ENCODE data around the gene FRMD4A.

The FRMD4A gene

DNA sequence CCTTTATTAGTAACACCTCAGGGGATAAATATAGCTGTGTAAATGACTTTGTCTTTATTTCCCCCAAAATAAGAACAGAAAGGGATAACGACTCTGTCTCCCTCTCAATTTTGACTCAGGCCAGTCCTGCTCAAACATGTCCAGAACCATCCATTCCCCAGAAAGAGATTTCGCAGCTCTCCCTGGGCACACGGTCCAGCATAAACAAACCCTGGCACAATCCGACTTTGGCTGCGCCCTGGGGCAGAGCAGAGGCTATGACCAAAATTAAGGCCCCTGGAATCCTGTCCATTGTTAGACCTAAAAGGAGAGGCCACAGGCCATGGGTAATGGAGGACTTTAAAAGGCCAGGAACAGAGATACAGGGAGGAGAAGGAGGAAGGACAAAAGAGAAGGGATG, 644.8 kb downstream of the FRMD4A start:
- H3K4me3 ChIP-seq (ENCODE audit: control insufficient read depth, low read depth, low read length): no peak overlapping the region
- TF ChIP-seq, protein P1, sequence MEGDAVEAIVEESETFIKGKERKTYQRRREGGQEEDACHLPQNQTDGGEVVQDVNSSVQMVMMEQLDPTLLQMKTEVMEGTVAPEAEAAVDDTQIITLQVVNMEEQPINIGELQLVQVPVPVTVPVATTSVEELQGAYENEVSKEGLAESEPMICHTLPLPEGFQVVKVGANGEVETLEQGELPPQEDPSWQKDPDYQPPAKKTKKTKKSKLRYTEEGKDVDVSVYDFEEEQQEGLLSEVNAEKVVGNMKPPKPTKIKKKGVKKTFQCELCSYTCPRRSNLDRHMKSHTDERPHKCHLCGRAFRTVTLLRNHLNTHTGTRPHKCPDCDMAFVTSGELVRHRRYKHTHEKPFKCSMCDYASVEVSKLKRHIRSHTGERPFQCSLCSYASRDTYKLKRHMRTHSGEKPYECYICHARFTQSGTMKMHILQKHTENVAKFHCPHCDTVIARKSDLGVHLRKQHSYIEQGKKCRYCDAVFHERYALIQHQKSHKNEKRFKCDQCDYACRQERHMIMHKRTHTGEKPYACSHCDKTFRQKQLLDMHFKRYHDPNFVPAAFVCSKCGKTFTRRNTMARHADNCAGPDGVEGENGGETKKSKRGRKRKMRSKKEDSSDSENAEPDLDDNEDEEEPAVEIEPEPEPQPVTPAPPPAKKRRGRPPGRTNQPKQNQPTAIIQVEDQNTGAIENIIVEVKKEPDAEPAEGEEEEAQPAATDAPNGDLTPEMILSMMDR (conservative IDR thresholded peaks at IDR 0.05; ENCODE audit: control insufficient read depth, insufficient read depth, low read depth, low read length): no peak
- no peak for DNase-seq (ENCODE audit: low read depth)

DNA sequence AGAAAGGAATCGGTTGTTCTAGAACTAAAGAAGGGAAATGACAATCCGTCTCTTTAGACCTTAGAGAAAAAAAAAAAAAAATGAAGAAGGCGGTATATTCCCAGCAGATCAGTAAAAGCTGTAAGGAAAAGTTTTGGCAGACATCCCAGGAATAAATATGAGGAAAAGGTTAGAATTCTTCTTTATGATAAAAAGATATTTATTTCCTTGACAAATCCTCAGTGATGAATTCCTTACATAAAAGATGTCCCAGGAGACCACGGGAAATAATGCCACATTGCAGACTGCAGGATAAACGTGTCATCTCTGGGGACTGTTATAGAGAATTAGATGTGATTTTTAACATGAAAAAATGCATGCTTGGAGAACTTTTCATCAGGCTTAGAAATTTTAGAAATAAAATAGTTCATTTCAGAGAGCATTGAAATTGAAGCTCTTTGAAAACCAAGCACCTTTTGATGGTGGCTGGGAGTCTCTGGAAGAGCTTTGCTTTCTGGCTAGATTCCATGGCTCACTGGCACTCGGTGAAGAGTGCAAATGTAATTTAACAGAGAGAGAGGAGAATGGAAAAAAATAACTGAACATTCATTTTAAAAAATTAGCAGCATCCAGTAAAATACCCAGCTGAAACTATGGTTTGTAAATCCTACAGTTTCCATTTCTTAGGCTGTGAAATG, 645.8 kb downstream of the FRMD4A start:
- DNase-seq (ENCODE audit: low read depth): peak; percentile 53
- TF ChIP-seq, protein P1 (conservative IDR thresholded peaks at IDR 0.05; ENCODE audit: control insufficient read depth, insufficient read depth, low read depth, low read length): no peak
- no peak overlapping the region for H3K4me3 ChIP-seq (ENCODE audit: control insufficient read depth, low read depth, low read length)

DNA sequence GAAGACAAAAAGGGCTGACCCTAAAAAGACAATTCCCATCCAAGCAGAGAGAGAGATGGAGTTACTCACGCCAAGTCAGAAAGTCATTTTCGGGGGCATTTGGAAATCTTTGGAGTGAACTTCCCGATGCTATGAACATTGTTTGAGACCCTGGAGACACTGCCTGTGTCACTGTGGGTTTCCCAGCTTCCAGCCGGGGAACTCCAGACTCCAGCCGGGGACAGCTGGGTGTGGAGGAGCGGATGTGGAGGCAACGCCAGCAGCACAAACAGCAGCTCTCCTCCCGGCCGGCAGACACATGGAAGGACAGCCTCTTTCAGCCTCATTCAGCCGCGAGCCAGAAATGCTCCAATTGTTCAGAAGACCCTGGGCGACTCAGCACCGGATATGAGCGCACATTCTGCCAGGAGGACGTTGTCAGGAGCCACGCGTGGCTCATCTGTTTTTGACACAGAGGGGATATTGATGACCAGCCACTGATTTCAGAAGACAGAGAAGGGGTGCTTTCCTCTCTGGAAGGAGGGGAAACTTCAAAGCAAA, 646.4 kb downstream of the FRMD4A start:
- peak; percentile 81 for DNase-seq (ENCODE audit: low read depth)
- TF ChIP-seq, protein P1 (conservative IDR thresholded peaks at IDR 0.05; ENCODE audit: control insufficient read depth, insufficient read depth, low read depth, low read length): no peak
- no peak overlapping the region for H3K4me3 ChIP-seq (ENCODE audit: control insufficient read depth, low read depth, low read length)

DNA sequence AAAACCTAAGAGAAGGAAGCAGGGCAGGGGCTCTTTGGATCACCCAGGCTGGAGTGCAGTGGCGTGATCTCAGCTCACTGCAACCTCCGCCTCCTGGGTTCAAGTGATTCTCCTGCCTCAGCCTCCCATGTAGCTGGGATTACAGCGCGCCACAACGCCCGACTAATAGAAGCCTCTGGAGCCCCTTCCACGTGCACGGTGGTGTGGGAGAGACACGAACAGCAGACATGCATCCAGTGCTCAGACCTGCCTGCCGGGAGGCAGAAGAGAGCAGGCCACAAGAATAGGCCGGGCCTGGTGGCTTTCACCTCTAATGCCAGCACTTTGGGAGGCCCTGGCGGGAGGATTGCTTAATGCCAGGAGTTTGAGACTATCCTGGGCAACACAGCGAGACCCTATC, 647.7 kb downstream of the FRMD4A start:
- no peak overlapping the region for H3K4me3 ChIP-seq (ENCODE audit: control insufficient read depth, low read depth, low read length)
- TF ChIP-seq, protein P1 (conservative IDR thresholded peaks at IDR 0.05; ENCODE audit: control insufficient read depth, insufficient read depth, low read depth, low read length): no peak
- DNase-seq (ENCODE audit: low read depth): no peak

DNA sequence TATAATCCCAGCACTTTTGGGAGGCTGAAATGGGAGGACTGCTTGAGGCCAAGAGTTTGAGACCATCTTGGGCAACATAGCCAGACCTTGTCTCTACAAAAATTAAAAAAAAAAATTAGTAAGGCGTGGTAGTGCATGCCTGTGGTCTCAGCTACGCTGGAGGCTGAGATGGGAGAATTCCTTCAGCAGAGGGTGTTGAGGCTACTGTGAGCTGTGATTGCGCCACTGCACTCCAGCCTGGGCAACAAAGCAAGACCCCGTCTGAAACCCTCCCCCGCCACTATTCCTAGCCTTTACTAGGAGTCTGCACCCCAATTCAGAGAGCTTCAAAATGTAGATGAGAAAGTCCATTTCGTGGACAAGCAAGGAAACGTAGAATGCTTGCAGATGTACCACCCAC, 648.8 kb downstream of the FRMD4A start:
- TF ChIP-seq, protein P1 (conservative IDR thresholded peaks at IDR 0.05; ENCODE audit: control insufficient read depth, insufficient read depth, low read depth, low read length): no peak
- H3K4me3 ChIP-seq (ENCODE audit: control insufficient read depth, low read depth, low read length): no peak overlapping the region
- no peak for DNase-seq (ENCODE audit: low read depth)

DNA sequence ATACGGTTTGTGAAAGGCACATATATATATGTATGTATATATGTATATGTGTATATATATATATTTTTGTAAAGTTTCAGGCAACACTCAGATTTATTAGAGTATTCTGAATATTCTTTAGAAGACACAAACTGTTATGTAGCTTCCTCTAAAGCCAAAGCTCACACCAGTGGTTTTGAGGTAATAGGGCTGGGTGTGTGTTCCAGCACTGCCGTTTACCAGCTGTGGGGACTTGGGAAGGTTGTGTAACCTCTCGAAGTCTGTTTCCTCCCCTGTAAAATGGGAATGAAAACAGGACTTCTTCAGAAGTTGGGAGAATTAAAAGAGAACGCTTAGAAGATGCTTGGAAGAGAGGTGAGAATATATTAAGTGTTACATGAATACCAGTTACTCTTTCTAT, 649.2 kb downstream of the FRMD4A start:
- no peak overlapping the region for H3K4me3 ChIP-seq (ENCODE audit: control insufficient read depth, low read depth, low read length)
- TF ChIP-seq, protein P1 (conservative IDR thresholded peaks at IDR 0.05; ENCODE audit: control insufficient read depth, insufficient read depth, low read depth, low read length): no peak
- DNase-seq (ENCODE audit: low read depth): no peak
